Smooth muscle cell (in vitro differentiated cells): ENCODE measurements around the gene RC3H1. TPM values are rescaled to one million over a fixed set of nuclear protein-coding genes. Genes with fewer than 3 reads are reported as not detected.
"Not testable (repeated sequence)": the region's sequence is repeated elsewhere in the genome, so short reads cannot be mapped to it uniquely, and the experiment has no call there.

Source experiments
- DNase-seq: peaks from one replicate; lab custom pipeline; 2025; ENCODE audit not compliant: unreplicated experiment; lab: John Stamatoyannopoulos, UW
- H2AFZ ChIP-seq: fragments of 200-600 bp; sonication (generic); 2 replicates; pipeline ENCODE4 v1.6.0; 2016; ENCODE audit warnings: antibody characterized with exemption, low read depth, mild to moderate bottlenecking
- H3F3A ChIP-seq: fragments of 200-600 bp; sonication (generic); 2 replicates; pipeline ENCODE4 v1.6.0; 2017; ENCODE audit warnings: antibody characterized with exemption, low read depth
- H3K27ac ChIP-seq: fragments of 200-600 bp; sonication (generic); 2 replicates; pipeline ENCODE4 v1.5.1; 2016; ENCODE audit warnings: low read depth, mild to moderate bottlenecking
- H3K27me3 ChIP-seq: fragments of 200-600 bp; sonication (generic); 2 replicates; pipeline ENCODE4 v1.6.1; 2016; ENCODE audit warnings: low read depth, mild to moderate bottlenecking
- H3K36me3 ChIP-seq: fragments of 200-600 bp; sonication (generic); 2 replicates; pipeline ENCODE4 v1.5.1; 2016; ENCODE audit warnings: low read depth
- H3K4me1 ChIP-seq: fragments of 200-600 bp; sonication (generic); 2 replicates; pipeline ENCODE4 v1.5.1; 2016; ENCODE audit warnings: low read depth
- H3K4me2 ChIP-seq: fragments of 200-600 bp; sonication (generic); 2 replicates; pipeline ENCODE4 v1.6.0; 2016; ENCODE audit warnings: mild to moderate bottlenecking
- H3K4me3 ChIP-seq: fragments of 200-600 bp; sonication (generic); 2 replicates; pipeline ENCODE4 v1.5.1; 2016; ENCODE audit warnings: mild to moderate bottlenecking
- H3K79me2 ChIP-seq: fragments of 200-600 bp; sonication (generic); 2 replicates; pipeline ENCODE4 v1.6.0; 2016; ENCODE audit warnings: low read depth, mild to moderate bottlenecking
- H3K9ac ChIP-seq: fragments of 200-600 bp; sonication (generic); 2 replicates; pipeline ENCODE4 v1.6.0; 2016; ENCODE audit warnings: low read depth
- H3K9me3 ChIP-seq: fragments of 200-600 bp; sonication (generic); replicated peaks from 2 replicates; pipeline ENCODE4 v1.5.1; 2016; ENCODE audit warnings: low read depth
- H4K20me1 ChIP-seq: fragments of 200-600 bp; sonication (generic); 2 replicates; pipeline ENCODE4 v1.6.0; 2016; ENCODE audit warnings: low read depth
- CTCF ChIP-seq: fragments of 200-600 bp; sonication (generic); IDR thresholded peaks from 2 replicates; pipeline ENCODE4 v1.5.1; 2017; ENCODE audit warnings: borderline replicate concordance, mild to moderate bottlenecking, antibody characterized with exemption; ENCODE audit not compliant: insufficient read depth, poor library complexity, severe bottlenecking
- WGBS: methylation state at CpG from one replicate; pipeline ENCODE4 v1.1.7; 2016; ENCODE audit warnings: low lambda C conversion rate; 5-methylcytosine and 5-hydroxymethylcytosine counted together
- polyA plus RNA-seq: library from polyadenylated mRNA; unstranded; fragments of >200 nt; fragmentation: Nextera tagmentation; extraction: Ambion mirVana; gene quantifications from 2 replicates; pipeline ENCODE4 v1.2.1, GENCODE V29; 2016
- total RNA-seq: library from RNA; depleted of rRNA; stranded (reverse); fragments of >200 nt; gene quantifications from 2 replicates; pipeline ENCODE4 v1.2.3, GENCODE V29; 2014

RC3H1 gene
- total and polyA plus RNA-seq, 2 experiments from 2014 or later: 3.9 to 21.6 TPM

GRCh38 chr1:173934440-173934839, 87.7 kb downstream of the RC3H1 start:
- no peak for DNase-seq
- Histone ChIP-seq H2AFZ (no peak overlapping the region), H3K9me3 (no peaks in the 10 kb centered on the region), H3K27me3 (no peaks in the 10 kb centered on the region), H3K79me2 (no peaks in the 10 kb centered on the region), H3K4me2 (no peak overlapping the region), H3K27ac (no peak overlapping the region), H4K20me1 (no peaks in the 10 kb centered on the region), H3K9ac (no peak overlapping the region), H3K4me1 (no peaks in the 10 kb centered on the region), H3K36me3 (peaks cover 23% of the 10 kb centered on the region), H3F3A (no peaks in the 10 kb centered on the region), H3K4me3 (no peak overlapping the region)
- TF ChIP-seq CTCF: no peak
- 88% methylated on average over 1 of the region's 1 CpG for WGBS

- H3K36me3 ChIP-seq, H3K4me2 ChIP-seq, H3K27me3 ChIP-seq, H3F3A ChIP-seq, DNase-seq, H3K79me2 ChIP-seq, H3K9ac ChIP-seq, H3K9me3 ChIP-seq, H3K27ac ChIP-seq, H4K20me1 ChIP-seq, H2AFZ ChIP-seq, H3K4me3 ChIP-seq, H3K4me1 ChIP-seq: not testable (repeated sequence)
- WGBS: 97% methylated on average over 5 of the region's 5 CpGs
Observed at GRCh38 chr1:173930541-173930940, 91.6 kb downstream of the RC3H1 start.

- Histone ChIP-seq H3K9ac (no peak overlapping the region), H2AFZ (no peak overlapping the region), H3K27ac (no peak overlapping the region), H3K36me3 (no peaks in the 10 kb centered on the region), H3K9me3 (no peaks in the 10 kb centered on the region), H4K20me1 (no peaks in the 10 kb centered on the region), H3K4me3 (no peak overlapping the region), H3K4me2 (no peak overlapping the region), H3K27me3 (no peaks in the 10 kb centered on the region), H3K79me2 (no peaks in the 10 kb centered on the region), H3K4me1 (no peaks in the 10 kb centered on the region), H3F3A (no peaks in the 10 kb centered on the region)
- no peak for DNase-seq
- WGBS: 94% methylated on average over 8 of the region's 8 CpGs
- no peak for TF ChIP-seq CTCF
Observed at GRCh38 chr1:173925306-173926242, 96.6 kb downstream of the RC3H1 start.

GRCh38 chr1:173920861-173921260, 101.3 kb downstream of the RC3H1 start:
- 91% methylated on average over 5 of the region's 5 CpGs for whole genome bisulfite sequencing
- Histone ChIP-seq H3K4me1 (no peaks in the 10 kb centered on the region), H3K9ac (no peak overlapping the region), H3K4me2 (no peak overlapping the region), H3K79me2 (no peaks in the 10 kb centered on the region), H3K27me3 (no peaks in the 10 kb centered on the region), H4K20me1 (no peaks in the 10 kb centered on the region), H3K4me3 (no peak overlapping the region), H2AFZ (no peak overlapping the region), H3F3A (no peaks in the 10 kb centered on the region), H3K27ac (no peak overlapping the region), H3K9me3 (no peaks in the 10 kb centered on the region), H3K36me3 (no peaks in the 10 kb centered on the region)
- TF ChIP-seq CTCF: no peak
- DNase-seq: no peak
